GM18951 (cell line): Measurements from ENCODE around the gene ACSBG1.
A peak's percentile ranks its signal among the peaks of the same experiment; 100 is the strongest.
"Not testable (repeated sequence)": the region's sequence is repeated elsewhere in the genome, so short reads cannot be mapped to it uniquely, and the experiment has no call there.

Experiments
- POLR2A ChIP-seq: IDR thresholded peaks from 4 replicates; pipeline ENCODE4 v1.6.1; 2011; ENCODE audit warnings: mild to moderate bottlenecking; ENCODE audit not compliant: insufficient read length, insufficient read depth; ENCODE audit errors: extremely low read depth
- in situ Hi-C: fragments of 300-500 bp; cut with MboI; formaldehyde crosslinking; loops from one replicate; pipeline ENCODE4 v1.12.0; 2022; ENCODE audit warnings: low sequenced_read_pairs, mixed read lengths, inconsistent platforms; ENCODE audit not compliant: unreplicated experiment

ACSBG1 gene

DNA sequence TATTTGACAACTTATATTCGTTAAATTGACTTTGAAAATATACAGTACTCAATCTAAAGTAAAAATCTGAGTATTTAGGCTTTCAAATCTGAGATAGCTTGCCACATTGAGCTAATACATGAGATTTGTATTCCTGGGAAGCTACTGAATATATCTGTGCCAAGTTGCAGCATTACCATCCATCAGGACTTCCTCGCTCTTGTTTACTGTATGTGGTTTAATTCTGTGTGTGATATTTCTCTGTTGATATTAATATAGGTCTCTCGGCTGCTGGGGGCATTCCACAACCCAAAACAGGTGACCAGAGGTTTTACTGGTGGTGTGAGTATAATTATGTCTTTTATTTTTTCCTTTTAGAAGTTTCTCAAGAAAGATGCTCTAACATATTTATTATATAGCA is 79.4 kb downstream of the ACSBG1 start:
- in situ Hi-C loops: no loop called here

DNA sequence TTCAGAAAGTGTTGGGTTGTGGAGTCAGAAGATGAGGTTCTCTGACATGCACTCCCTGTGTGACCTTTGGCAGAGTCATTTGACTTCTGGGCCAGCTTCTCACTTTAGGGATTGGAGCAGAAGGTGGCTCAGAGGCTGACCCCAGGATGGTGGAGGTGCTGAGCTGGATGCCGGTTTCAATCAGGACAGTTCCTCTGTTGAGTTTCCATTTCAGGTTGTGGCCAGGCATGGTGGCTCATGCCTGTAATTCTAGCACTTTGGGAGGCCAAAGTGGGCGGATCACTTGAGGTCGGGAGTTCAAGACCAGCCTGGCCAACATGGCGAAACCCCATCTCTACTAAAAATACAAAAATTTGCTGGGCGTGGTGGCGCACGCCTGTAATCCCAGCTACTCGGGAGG is 83.3 kb downstream of the ACSBG1 start:
- in situ Hi-C loops: not testable (repeated sequence)

More for the DNA sequence above, 79.4 kb downstream of the ACSBG1 start:
- TF ChIP-seq POLR2A: no peak

DNA sequence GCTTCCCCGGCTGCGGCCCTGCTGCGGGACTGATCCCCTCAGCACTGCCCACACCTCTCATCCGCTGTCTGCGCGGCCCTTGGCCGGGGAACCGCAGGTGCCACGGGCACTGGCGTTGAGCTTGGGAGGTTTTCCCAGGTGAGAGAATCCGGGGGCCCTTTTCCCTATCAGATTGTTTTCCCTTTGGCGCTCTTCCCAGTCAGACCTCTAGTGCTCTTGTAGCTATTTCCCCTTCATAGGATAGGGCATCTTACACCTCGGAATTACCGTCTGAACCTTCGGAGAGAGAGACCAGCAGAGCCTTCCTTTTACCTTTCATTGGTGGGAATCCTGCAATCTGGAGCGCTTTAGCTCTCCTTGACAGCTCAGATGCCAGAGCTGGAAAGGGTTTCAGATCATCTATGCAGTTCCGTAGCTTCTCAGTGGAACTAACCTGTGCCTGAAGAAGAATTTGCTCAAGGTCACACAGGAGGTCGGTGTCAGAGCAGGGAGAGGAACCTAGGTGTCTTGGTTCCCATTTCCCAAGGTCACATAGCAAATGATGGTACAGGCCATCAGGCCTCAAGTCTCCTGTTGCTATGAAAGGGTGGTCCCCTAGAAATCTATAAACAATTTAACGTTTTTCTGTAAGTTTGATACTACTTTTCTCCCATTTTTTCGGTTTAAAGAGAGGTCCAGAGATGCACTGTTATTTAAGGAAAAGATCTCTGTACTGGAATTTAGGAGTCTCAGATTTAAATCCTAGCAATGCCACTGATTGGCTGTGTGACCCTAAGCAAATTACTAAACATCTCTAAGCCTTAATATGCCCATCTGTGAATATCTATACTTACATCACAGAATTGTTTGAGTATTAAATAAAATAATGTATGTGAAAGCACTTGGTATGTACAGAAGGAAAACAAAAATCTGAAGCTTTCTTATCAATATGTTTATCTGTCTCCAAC is 84.3 kb downstream of the ACSBG1 start:
- no peak for TF ChIP-seq POLR2A
- in situ Hi-C loops: no loop called here

DNA sequence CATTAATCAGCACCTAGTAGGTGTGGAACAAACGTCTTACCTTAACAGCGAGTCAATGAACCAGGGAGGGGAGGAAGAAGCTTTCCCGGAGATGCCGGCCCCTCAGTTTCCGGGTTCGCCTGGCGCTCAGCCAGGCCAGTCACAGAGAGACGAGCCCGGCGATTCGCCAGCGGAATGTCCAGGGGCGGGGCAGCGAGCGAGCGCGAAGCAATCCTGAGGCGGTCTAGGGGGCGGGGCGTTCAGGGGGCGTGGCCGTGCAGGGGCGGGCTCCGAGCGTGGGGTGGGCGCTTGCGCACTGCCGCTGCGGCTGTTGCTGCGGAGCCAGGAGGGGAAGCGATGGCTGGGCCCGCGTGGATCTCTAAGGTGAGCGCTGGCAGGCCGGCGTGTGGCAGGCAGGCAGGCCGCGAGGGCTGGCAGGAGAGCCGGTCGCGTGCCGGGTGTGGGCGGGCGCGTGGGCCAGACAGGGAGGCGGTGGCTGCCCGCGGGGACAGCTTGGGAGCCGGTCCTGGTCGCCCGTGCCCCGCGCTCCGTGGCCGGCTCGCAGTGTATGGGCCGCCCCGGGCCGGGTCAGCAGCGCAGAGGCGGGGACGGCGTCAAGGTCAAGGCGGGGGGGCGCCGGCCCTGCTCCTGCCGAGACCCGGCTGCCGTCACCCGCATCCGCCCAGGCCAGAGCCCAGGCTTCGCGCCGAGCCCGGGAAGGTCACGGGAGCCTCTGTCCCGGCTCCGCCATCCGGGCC is 85.1 kb downstream of the ACSBG1 start, which contains the start of gene IDH3A:
Gene IDH3A, plus strand, starts transcription at position 295 of the 737 bp plus-strand sequence. Its CDS starts 42 bp downstream, at position 337.
- peak; percentile 82 for TF ChIP-seq POLR2A
- in situ Hi-C loops: no loop called here

DNA sequence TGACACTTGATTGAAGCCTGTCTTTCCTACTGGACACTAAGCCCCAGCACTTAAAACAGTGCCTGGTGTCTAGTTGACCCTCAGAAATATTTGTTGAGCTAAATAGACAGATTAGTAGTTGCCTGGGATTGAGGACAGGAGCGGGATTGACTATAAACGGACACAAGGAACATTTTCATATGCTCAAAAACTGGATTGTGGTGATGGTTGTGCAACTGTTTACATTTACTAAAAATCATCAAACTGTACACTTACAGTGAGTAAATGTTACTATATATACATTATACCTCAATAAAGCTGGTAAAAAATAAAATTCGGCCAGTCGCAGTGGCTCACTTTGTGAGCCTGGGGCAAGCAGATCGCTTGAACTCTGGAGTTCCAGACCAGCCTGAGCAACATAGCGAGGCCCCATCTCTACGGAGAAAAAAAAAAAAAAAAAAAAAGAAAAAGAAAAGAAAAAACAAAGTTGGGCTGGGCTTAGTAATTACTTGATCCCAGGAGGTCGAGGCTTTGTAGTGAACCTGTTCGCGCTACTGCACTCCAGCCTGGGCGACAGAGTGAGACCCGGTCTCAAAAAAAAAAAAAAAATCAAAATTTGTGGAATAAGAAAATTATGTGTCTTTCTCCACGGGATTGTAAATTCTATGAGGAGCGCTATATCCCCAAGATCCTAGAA is 85.8 kb downstream of the ACSBG1 start:
- TF ChIP-seq POLR2A: no peak

DNA sequence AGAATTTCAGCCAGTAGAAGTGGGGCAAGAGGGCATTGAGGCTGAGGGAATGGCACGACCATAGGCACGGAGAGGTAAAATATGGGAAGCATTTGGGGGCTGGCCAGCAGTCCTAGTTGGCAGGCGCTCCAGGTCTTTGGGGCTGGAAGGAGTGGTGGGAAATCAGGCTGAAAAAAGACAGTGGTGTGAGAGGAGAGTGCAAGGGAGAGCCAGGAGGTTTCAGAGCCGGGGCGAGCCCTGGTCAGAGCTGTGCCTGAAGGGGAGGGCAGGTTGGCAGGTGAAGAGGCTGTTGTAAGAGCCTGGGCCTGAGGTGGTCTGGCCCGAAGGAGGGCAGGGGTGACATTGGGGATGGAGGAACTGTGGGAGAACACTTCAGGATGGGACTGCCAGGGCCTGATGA is 86.8 kb downstream of the ACSBG1 start:
- in situ Hi-C loops: no loop called here
- TF ChIP-seq POLR2A: no peak

More for the DNA sequence above, 85.8 kb downstream of the ACSBG1 start:
- in situ Hi-C loops: no loop called here

DNA sequence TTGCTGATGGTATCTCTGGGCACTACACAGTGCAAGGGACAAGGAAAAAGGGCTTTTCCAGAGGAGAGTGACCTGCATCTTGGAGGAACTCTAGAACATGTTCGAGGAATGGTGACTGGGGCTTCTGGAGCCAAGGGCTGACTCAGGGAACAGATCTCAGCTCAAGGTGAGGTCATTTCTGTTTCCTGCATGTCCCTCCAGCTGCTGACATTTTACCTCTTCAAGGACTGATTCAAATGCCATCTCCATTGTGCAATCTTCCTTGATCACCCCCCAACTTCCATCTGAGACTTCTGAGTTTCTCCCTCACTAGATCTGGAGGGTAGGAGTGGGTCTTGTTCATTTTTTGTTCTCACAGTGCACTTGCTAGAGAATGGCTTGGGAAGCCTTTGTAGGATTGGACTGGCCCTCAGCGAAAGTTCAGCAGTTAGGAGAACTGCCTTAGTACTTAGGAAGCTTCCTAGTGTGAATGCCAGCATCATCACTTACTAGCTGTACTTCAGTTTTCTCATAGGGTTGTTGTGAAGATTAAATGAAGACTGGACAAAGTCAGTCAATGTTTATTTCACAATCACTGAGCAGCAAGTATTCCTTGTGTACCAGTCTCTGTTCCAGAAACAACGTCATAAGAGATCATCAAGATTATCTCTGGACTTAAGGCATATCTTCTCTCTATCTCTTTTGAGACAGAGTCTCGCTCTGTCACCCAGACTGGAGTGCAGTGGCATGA is 87.8 kb downstream of the ACSBG1 start:
- in situ Hi-C loops: no loop called here
- no peak for TF ChIP-seq POLR2A

DNA sequence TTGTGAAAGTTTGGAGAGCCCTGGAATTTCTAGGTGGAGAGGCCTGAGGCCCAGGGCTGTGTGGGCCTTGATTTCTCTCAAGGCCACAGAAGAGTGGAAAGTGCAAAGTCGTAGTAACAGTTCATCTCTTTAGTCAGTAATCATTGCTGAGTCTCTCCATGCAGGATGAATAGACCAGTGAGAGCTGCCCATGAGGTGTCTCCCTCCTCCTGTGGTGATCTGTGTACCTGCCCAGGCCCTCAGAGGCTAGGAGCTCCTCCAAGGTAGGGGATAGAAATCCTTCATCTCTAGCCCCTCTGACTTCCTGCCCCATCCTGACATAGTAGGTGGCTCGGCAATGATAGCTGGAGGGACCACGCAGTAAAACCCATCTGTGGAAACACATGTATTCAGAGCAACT is 92.0 kb downstream of the ACSBG1 start:
- in situ Hi-C loops: no loop called here
- TF ChIP-seq POLR2A: no peak

DNA sequence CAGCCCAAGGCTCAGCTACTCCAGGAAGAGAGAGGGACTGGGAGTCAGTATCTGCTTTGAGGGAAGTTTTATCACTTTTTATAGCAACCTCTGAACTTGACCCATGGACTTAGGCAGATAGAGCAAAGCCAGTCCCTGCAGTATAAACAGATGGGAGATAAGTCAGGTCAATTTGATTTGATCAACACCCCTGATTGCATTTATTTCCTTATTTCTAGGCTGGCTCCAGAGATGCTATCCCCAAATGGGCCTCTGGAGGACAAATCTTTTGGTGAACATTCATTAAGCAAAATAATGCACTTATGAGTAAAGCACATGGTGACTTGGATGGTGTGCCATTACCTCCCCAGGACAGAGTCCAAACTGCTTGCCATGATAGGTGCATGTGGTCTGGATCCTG is 94.1 kb downstream of the ACSBG1 start:
- TF ChIP-seq POLR2A: no peak
- in situ Hi-C loops: no loop called here

DNA sequence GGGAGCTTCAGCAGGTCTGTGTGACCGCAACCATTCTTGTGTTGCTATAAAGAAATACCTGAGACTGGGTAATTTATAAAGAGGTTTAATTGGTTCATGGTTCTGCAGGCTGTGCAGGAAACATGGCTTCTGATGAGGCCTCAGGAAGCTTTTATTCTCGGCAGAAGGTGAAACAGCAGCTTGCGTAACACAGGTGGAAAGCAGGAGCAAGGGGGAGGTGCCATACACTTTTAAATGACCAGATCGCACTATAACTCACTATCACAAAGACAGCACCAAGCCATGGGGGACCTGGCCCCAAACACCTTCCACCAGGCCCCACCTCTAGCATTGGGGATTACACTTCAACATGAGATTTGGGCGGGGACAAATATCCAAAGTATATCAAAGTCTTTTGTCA is 94.8 kb downstream of the ACSBG1 start:
- TF ChIP-seq POLR2A: no peak
- in situ Hi-C loops: no loop called here

DNA sequence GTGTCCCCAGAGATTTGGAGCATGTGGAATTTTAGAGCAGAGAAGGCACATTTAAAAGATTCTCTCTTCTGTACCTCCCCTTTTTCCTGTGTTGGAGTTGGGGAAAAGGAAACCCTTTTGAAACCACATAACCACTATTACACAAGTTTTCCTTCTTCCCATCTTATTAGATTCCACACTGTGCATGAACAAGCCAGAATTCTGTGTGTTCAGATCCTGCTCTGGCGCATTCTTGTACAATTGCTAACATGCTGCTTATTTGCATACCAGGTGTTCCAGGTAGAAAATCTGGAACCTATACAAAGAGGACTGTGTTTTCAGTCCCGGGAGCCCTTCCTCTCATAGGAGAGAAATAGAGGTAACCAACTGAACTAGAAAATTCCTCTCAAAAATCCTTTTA is 100.6 kb downstream of the ACSBG1 start:
- no peak for TF ChIP-seq POLR2A

DNA sequence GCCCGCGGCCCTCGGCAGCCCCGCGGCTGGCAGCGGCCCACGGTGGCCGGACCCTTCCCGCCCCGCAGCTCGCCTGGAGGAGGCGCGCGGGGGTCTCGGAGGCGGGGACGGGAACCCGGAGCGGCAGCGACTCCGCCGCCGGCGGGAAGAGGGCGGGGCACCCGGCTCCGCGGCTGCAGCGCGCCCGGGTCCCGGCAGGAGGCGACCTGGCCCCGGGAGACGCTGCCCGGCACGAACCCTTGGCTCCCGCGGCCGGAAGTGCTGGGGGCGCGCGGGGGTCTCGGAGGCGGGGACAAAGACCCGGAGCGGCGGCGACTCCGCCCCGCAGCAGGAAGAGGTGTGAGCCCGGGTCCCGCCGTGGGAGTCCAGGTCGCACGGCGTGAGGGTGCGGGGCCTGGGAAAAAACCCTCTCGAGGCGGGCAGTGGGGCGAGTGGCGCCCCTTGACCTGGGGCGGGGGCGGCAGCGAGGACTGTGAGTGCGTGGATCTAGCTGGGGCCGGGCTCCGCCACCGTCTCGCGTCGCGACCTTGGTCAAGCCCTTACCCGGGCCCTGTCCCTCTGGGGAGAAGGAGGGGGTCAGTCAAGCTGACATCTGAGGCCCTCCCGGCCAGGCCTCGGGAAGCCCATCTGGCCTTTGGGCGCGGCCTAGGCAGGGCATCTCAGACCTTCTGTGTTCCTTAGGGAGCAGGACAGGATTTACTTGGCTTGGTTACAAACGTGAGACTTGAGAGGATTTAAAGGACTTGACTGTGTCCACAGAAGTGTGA is 102.9 kb downstream of the ACSBG1 start, which contains the start of gene CIB2:
Gene CIB2, minus strand, starts transcription at position 151 of the 767 bp plus-strand sequence. CDS start 230 bp downstream, outside the sequence.
- in situ Hi-C loops: no loop called here
- peak; percentile 72 for TF ChIP-seq POLR2A

More for the DNA sequence above, 100.6 kb downstream of the ACSBG1 start:
- in situ Hi-C loops: no loop called here
